Transverse colon (tissue), 3 donors: ENCODE results near the gene CTSC.

Experiments
- CTCF ChIP-seq, 5 experiments: fragments of 200-600 bp in 3 of 5; fragments of 450-650 bp in 2 of 5; sonication (generic) in 3 of 5; IDR thresholded peaks; 1 replicate in 2 of 5; 2 replicates in 3 of 5; pipeline ENCODE4 v1.5.1; 2016 to 2017; ENCODE audit warnings: antibody characterized with exemption in 5 of 5, inconsistent platforms in 3 of 5, mild to moderate bottlenecking in 2 of 5, moderate library complexity in 1 of 5
- EP300 ChIP-seq: sonication (generic); formaldehyde crosslinking; IDR thresholded peaks from one replicate; pipeline ENCODE4 v1.6.1; 2017; ENCODE audit warnings: antibody characterized with exemption, low read depth

GRCh38 chr11:88377646-88378045, 40.1 kb upstream of the CTSC start:
- TF ChIP-seq EP300 (no peak), CTCF (IDR thresholded peaks at IDR 0.05) (no peak)
